22Rv1 (cell line): ENCODE measurements around the gene PLIN5.

ENCODE experiments used
- ZFX ChIP-seq: fragments of 450-650 bp; IDR thresholded peaks from 2 replicates; pipeline ENCODE4 v1.6.1; 2017; ENCODE audit warnings: antibody characterized with exemption, borderline replicate concordance
- TF ChIP-seq, protein P1 (sequence below): fragments of 450-650 bp; IDR thresholded peaks from 2 replicates; pipeline ENCODE4 v1.5.1; 2017; ENCODE audit warnings: mild to moderate bottlenecking

DNA sequence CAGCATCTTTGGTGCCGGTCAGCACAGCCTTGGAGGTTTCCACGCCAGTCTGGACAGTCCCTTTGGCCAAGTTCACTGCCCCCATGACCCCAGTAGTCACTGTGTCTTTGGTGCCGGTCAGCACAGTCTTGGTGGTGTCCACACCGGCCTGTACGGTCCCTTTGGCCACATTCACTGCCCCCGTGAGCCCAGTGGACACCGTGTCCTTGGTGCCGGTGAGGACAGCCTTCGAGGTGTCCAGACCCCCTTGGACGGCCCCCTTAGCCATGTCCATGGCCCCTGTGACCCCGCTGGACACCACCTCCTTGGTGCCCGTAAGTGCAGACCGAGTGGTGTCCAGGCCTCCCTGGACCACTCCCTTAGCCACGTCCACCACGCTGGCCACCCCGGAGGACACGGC, 21.8 kb downstream of the PLIN5 start:
- TF ChIP-seq, protein P1, sequence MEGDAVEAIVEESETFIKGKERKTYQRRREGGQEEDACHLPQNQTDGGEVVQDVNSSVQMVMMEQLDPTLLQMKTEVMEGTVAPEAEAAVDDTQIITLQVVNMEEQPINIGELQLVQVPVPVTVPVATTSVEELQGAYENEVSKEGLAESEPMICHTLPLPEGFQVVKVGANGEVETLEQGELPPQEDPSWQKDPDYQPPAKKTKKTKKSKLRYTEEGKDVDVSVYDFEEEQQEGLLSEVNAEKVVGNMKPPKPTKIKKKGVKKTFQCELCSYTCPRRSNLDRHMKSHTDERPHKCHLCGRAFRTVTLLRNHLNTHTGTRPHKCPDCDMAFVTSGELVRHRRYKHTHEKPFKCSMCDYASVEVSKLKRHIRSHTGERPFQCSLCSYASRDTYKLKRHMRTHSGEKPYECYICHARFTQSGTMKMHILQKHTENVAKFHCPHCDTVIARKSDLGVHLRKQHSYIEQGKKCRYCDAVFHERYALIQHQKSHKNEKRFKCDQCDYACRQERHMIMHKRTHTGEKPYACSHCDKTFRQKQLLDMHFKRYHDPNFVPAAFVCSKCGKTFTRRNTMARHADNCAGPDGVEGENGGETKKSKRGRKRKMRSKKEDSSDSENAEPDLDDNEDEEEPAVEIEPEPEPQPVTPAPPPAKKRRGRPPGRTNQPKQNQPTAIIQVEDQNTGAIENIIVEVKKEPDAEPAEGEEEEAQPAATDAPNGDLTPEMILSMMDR: no peak
- TF ChIP-seq ZFX: no peak
